ENCODE measurements around the gene PCDHAC2.

Gene PCDHAC2, protein sequence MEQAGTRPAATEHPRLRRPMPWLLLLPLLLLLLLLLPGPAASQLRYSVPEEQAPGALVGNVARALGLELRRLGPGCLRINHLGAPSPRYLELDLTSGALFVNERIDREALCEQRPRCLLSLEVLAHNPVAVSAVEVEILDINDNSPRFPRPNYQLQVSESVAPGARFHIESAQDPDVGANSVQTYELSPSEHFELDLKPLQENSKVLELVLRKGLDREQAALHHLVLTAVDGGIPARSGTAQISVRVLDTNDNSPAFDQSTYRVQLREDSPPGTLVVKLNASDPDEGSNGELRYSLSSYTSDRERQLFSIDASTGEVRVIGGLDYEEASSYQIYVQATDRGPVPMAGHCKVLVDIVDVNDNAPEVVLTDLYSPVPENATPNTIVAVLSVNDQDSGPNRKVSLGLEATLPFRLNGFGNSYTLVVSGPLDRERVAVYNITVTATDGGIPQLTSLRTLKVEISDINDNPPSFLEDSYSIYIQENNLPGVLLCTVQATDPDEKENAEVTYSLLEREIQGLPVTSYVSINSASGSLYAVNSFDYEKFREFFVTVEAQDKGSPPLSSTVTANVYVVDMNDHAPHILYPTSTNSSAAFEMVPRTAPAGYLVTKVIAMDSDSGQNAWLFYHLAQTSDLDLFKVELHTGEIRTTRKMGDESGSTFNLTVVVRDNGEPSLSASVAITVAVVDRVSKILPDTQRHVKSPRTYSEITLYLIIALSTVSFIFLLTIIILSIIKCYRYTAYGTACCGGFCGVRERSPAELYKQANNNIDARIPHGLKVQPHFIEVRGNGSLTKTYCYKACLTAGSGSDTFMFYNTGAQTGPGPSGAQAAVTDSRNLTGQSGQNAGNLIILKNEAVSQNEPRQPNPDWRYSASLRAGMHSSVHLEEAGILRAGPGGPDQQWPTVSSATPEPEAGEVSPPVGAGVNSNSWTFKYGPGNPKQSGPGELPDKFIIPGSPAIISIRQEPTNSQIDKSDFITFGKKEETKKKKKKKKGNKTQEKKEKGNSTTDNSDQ

DNA sequence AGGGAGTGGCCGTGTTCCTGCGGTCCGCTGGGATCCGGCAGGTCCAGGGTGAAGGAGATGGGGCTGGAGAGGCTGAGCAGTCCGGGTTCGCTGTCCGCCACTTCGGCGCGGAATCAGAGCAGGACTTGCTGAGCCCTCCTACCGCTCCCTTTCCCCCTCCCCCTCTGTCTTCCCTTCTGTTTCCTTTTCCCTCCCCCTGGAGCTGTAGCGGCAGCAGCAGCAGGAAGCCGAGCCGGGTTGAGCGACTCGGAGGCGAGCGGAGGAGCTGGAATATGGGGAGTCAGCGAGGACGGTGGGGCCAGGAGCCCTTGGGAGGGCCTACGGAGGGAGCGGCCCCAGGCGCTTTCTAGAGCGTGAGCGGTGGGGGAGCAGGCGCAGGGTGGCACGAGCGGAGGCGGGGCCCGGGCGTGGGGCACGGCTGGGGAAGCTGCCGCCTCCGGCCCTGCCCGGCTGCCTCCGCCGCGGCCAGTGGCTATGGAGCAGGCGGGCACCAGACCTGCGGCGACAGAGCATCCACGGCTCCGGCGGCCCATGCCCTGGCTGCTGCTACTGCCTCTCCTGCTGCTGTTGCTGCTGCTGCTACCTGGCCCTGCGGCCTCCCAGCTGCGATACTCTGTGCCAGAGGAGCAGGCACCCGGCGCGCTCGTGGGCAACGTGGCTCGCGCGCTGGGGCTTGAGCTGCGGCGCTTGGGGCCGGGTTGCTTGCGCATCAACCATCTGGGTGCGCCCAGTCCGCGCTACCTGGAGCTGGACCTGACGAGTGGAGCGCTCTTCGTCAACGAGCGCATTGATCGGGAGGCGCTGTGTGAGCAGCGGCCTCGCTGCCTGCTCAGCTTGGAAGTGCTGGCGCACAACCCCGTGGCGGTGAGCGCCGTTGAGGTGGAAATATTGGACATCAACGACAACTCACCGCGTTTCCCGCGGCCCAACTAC, at the start of gene PCDHAC2:
TSS of gene PCDHAC2 (plus strand) at position 184 of the 933 bp plus-strand sequence. CDS start at position 475, 291 bp downstream.
- DNase-seq: no peak

DNA sequence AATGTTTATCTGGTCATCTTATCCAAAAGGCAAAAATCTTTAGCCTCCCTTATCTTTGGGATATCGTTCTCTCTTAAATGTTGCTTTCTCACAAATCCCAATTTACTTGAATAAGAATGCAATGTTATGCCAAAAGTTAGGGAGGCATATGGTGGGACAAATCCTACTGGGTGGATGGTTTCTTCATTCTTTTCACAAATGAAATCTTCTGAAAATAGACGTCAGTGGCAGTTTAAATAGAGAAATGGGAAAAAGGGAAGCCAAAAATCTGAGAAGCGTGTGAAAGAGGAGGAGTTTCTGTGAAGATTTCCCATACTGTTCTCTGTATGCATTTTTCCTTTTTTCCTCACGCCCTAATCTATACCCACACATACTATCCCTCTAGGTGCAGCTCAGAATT, 42.7 kb upstream of the PCDHAC2 start:
- DNase-seq: no peak

DNA sequence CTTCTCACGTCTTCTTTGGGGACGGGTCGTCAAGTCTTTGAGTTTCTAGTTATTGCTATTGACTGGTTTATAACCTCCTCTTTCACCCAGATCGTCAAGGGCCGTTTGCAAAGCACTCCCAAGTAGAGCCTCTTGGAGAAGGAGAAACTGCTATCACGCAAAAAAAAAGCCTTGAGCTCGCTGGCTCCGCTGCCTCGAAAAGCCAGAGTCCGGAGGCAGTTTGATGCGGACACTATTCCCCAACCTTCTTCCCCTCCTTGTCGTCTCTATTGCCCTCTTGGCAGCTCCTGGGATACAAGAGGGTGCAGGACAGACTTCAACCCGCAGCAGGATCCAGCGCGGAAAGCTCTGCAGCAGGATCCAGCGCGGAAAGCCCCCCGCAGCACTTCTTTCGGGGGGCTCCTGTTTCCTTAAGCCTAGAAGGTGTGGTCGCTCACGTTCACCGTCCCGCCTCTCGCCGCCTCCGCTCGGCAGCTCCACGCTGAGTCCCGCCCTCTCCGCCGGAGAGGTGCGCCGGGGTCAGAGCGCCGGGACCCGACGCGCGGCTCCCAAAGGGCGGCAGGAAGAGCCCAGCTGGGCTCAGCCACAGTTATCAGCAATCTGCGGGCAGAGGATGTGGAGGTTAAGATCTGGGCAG, 40.4 kb upstream of the PCDHAC2 start, which contains the start of gene PCDHAC1:
TSS of gene PCDHAC1 (plus strand) at position 494 of the 637 bp plus-strand sequence. CDS start 594 bp downstream, outside the sequence.
- no peak for DNase-seq

DNA sequence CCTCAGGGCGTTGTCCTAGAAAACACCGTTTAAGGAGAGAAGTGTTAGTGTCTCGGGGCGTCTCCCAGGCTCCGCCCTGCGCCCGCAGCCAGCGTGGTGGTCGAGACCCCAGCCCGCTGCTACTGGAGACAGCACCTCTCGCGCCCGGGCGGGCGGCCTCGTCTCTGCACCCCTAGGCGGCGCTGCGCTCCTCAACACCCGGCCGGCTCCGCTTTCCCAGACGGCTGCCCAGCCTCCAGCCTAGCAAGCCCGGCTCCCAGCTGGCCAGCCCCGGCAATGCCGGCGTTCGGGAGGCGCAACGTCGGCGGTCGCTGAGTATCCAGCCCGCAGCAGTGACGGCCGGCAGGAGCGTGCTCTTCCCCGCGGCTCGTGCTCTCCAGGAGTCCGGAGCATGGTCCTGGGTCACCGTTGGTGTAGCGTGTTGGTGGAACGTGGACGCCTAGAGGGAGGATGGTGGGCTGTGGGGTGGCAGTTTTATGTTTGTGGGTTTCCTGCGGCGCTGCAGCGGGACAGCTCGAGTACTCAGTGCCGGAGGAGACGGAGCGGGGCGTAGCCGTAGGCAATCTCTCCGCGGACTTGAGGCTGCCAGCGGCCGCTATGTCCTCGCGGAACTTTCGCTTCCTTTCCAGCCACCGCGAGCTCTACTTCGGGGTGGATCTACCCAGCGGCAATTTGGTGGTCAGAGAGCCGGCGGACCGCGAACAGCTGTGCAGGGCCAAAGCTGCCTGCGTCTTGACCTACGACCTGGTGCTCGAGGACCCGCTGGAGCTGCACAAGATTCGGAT, 39.6 kb upstream of the PCDHAC2 start:
- DNase-seq: peak; percentile 78

DNA sequence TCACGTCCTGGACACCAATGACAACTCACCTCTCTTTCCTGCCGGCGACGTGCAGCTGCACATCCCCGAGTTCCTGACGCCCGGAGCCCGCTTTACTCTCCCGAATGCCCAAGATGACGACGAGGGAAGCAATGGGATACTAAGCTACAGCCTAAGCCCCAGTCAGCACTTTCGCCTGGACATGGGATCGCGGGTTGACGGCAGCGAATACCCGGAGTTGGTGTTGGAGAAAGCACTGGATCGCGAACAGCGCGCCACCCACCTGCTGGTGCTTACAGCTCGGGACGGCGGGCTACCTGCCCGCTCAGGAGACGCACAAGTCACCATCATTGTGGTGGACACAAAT, 39.1 kb upstream of the PCDHAC2 start:
- DNase-seq: peak; percentile 42

DNA sequence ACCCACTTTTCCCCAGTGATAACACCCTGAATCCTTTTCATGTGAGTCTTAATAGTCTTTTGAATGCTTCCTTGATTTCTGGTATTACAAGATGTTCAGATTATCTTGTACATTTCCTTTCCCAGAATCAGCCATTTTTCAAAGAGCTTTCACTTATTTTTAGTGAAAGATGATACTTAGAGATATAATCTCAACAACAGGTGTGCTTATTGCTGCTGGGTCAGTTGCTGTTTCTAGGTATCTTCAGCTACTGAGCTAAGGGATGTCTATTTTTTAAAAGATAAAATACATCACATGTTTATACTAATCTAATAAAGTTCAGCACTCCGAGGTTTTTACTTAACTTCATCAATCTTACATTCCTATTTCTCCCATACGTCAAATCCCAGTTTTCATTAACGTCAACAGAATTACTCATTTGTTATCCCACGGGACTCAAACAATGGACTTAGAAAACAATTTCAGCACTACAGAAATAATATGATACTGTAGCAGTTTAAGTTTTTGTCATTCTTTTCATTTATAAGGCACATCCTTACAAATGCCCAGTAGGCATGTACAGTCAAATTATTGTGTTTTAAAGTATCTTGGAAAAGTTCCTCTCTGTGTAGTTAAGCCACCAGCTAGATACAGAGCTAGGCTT, 31.2 kb upstream of the PCDHAC2 start:
- no peak for DNase-seq

DNA sequence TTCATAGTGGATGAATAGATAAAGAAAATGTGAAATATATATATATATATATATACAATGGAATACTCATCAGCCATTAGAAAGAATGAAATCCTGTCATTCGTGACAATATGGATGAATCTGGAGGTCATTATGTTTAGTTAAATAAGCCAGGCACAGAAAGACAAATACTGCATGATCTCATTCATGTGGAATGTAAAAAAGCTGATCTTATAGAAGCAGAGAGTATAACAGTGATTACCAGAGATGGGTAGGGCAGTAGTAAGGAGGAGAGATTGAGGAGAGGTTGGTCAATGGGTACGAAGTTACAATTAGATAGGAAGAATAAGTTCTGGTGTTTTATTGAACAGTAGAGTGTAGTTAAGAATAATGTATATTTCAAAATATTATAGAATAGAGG, 19.7 kb upstream of the PCDHAC2 start:
- DNase-seq: no peak

DNA sequence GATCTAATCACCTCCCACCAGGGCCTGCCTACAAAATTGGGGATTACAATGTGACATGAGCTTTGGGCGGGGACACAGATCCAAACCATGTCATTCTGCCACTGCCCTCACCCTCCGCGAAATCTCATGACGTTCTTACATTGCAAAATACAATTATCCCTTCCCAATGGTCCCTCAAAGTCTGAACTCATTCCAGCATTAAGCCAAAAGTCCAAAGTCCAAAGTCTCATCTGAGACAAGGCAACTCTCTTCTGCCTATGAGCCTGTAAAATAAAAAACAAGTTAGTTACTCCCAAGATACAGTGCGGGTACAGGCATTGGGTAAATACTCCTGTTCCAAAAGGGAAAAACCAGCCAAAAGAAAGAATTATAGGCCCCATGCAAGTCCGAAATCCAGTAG, 14.6 kb upstream of the PCDHAC2 start:
- DNase-seq: no peak

DNA sequence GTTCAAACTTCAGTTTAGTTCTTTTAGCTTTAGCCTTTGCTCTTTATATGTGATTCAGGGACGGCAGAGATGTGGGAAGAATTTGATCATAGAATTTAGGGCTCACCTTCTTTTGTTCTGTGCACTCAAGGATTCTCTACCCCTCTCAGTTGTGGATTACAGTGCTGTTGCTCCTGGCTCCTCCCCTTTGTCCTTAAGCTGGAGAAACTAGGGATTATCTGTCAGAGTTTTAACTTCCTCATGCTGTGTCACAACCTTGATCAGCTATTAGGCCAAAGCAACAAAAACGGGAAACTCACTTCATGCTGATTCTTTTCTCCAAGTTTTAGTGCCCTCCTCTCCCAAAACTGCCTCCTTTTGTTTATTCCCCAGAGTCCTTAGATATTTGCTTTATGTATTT, 13.0 kb upstream of the PCDHAC2 start:
- DNase-seq: no peak

DNA sequence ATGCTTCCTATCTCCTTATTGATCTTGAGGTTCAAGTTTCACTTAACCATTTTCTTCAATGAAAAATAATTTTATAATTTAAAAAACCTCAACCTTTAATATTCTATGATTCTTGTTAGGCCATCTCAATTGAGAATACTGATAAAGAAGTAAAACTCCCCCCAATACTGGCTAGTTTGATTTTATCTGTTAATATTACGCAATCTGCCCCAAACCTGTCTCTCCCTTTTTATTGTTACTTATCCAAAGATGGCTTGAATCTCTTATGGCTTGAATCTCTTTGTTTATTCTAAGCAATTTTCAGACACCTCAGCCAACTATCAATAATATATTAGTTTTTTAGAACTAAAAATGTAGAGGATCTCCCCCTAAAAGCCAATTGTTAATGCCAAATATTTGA, 4.1 kb upstream of the PCDHAC2 start:
- DNase-seq: no peak

DNA sequence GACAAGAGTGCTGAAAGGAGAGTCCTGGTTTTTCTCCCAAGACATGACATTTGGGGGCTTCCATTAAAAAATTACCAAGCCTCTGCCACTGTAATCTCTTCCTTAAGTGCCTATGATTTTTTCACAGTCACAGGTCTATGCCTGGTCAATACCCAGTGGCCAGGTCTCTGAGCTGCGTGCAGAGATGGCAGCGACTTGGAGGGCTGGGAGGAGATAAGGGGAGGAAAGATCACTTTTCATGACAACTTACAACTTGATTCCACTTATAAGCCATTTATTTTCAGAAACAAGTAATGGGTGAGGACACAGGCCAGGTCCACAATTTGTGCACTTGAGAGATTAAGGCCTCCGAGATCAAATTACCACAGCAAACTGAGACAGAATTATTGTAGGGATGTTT, 1.9 kb upstream of the PCDHAC2 start:
- DNase-seq: no peak

DNA sequence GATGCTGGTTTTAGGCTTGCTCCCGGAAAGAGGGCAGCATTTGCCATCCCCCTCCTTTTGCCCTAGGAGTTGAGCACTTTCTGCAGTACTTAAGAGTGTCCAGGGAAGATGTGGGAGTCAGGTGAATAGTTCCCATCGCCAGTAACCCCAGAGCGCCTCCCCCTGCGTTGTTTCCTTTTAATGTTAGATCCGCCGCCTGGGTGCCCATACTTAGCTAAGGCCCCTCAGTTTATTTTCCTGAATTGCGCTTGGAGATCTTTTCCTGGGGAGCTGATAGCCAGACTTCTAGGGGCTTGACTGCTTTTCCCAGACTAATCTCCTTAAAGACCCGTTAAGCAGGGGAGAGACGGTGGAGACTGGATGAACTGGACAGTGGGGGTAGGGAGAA, 377 bp upstream of the PCDHAC2 start:
- DNase-seq: no peak

DNA sequence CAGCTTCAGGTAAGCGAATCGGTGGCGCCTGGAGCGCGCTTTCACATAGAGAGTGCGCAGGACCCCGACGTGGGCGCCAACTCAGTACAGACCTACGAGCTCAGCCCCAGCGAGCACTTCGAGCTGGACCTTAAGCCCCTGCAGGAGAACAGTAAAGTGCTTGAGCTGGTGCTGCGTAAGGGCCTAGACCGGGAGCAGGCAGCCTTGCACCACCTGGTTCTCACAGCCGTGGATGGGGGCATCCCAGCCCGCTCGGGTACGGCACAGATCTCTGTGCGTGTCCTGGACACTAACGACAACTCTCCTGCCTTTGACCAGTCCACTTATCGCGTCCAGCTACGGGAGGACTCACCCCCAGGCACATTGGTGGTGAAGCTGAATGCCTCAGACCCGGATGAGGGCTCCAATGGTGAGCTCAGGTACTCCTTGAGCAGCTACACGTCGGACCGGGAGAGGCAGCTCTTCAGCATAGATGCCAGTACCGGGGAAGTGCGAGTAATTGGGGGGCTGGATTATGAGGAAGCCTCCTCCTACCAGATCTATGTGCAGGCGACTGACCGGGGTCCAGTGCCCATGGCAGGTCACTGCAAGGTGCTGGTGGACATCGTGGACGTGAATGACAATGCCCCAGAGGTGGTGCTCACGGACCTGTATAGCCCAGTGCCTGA, 1.1 kb downstream of the PCDHAC2 start:
- no peak for DNase-seq

DNA sequence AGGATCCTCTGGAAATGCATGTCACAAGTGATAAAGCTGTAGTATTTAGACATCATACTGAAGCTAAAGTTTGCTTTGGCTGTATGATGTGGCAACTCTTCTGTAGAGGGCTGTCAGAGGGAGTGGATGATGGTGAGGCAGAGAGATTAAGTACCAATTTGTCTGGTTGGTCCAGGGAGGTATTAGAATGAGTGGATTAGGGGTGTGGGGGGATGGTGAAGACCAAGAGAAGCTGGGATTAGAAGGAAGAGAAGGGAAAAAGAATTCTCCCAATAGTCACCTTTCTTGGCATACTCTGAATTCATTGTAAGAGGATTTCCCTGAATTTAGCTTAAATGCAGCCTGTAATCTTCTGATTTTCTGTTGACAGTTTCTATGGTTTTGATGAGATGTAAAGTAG, 3.6 kb downstream of the PCDHAC2 start:
- no peak for DNase-seq

DNA sequence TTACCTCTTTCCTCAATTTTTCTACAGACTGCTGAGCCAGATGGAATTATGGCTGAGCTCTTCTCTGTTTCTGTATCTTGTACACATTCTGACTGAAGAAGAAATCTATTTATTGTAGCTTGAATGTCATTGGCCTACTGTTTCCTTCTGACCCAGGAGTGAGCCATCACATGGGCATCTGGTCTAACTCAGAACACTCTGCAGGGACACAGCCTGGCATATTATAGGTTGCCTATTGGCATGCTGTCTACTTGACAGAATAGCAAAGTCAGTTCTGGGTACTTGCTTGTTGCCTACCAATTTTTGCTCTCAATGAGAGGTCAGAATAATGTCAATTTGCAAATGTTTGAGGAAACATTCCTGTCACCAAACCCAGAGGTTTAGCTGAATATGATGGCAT, 7.3 kb downstream of the PCDHAC2 start:
- no peak for DNase-seq

DNA sequence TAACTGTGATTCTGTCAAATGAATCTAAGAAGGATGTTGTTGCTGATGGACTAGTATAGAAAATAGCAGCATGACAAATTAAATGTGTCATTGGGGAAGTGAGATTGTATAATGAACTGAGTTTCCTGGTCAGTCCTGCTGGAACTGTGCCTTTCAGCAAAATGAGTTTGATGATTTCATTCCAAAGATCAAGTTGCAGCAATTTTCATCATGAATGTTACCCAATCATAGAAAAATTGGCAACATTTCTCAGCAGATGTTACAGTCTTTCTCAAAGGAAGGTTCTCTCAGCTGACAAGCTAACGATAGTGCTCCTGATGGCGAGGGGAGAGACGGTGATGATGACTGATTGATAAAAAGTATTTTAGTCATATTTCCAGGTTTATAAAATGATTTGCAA, 10.7 kb downstream of the PCDHAC2 start:
- no peak for DNase-seq

DNA sequence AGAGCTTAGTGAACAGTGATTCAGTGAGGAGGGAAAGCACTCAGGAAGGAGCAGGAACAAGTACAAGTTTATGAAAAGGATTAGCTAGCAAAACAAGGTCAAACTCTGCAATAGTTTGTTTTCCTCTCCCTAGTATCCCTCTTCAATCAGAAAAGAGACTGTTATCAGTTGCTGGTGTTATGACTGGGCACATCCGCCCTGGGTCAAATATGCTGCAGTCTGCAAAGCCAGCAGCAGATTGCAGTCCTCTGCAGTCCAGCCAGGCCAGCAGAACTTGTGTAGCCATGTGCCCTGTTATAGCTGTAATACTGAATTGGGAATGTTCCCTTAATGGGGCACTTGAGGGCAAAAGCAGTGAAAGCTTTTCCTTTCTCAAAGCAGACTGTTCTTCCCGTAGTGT, 12.0 kb downstream of the PCDHAC2 start:
- no peak for DNase-seq

DNA sequence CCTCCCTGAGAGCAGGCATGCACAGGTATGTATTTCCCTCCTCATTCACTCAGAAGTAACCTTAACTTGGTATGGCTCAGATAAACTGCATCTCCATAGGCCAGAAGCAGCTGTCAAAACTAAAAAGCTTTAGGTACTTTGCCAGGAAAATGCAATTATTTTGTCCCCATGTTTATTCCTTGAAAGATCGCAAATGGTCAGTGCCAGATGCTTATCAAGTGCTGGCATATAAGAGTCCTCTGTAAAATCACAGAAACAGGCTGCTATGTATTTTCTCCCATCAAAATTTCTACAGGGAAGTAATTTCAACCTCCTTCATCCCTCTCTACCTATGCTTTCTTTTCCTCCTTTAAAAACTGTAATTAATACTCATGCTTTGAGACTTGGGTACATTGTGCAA, 12.7 kb downstream of the PCDHAC2 start:
- DNase-seq: no peak

DNA sequence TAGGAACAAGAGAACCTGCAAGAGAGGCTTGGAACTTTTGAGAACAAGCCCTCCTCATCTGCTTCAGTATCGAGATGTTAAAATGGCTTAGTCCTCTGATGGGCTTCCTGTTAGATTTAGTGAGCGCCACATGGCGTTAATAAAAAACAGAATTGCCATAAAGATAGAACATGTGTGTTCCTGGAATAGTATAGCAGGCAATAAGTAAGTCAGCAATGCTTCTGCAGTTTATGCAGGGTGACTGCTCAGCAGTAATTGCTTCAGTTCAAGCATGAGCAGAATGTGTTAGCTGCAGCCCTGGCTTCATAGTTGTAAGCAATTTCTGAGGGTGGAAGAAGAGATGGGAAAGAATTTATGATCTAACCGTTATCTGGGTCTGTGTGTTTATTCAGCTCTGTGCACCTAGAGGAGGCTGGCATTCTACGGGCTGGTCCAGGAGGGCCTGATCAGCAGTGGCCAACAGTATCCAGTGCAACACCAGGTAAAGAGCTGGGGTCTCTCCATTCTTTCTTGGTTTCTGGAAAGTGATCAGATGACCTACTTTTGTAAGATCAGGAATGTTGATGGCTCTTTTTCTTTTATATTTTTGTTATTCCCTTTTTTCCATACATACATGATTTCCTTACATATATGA, 15.9 kb downstream of the PCDHAC2 start:
- DNase-seq: no peak

DNA sequence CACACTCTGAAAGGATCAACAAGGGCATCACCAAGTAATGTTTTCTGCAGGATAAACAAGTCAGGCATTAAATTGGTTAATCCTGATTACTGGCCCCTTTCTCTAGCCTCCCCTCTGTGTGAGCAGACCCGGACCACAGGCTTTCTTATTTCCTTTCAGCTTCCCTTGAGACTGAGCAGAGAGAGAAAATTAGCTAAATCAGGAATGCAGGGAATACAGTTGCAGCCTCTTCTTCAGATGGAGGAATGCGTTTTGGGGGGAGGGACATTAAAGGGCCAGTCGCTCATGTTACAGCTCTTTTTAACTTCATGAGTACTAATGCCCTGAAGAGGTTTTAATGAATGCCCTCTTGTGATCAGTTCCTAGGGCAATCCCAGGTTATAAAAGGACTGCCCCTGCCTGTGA, 19.8 kb downstream of the PCDHAC2 start:
- no peak for DNase-seq

Data from NCI-H2029 treated with DMSO at 0.1 percent for 48 hours (cell line).